Spleen (tissue), 11 donors: ENCODE measurements around the gene CCDC73. TPM values are rescaled to one million over a fixed set of nuclear protein-coding genes. Genes with fewer than 3 reads are reported as not detected.

Experiments
- DNase-seq: peaks from one replicate; pipeline ENCODE4 v3.0.0-alpha.2; 2020
- H3K27ac ChIP-seq, 8 donors: fragments of 200-600 bp; sonication (generic) in 7 of 8; 1 replicate in 4 of 8; 2 replicates in 4 of 8; pipeline versions ENCODE4 v1.5.0 to v1.8.0; 2016 to 2021; ENCODE audit warnings: inconsistent platforms in 4 of 8, mild to moderate bottlenecking in 4 of 8, moderate library complexity in 1 of 8
- H3K27me3 ChIP-seq, 7 donors: fragments of 200-600 bp; sonication (generic) in 6 of 7; replicated peaks in 1 of 7; 1 replicate in 4 of 7; 2 replicates in 3 of 7; pipeline versions ENCODE4 v1.5.0 to v1.8.0; 2016 to 2021; ENCODE audit warnings: inconsistent platforms in 3 of 7, mild to moderate bottlenecking in 1 of 7
- H3K36me3 ChIP-seq, 6 donors: fragments of 200-600 bp; sonication (generic) in 5 of 6; 1 replicate in 4 of 6; 2 replicates in 2 of 6; pipeline versions ENCODE4 v1.5.0 to v1.8.0; 2016 to 2021; ENCODE audit warnings: inconsistent platforms in 2 of 6
- H3K4me1 ChIP-seq, 6 donors: fragments of 200-600 bp; sonication (generic) in 5 of 6; 1 replicate in 3 of 6; 2 replicates in 3 of 6; pipeline versions ENCODE4 v1.5.0 to v1.8.0; 2016 to 2021; ENCODE audit warnings: inconsistent platforms in 3 of 6
- H3K4me3 ChIP-seq, 8 donors: fragments of 200-600 bp; sonication (generic) in 7 of 8; 1 replicate in 4 of 8; 2 replicates in 4 of 8; pipeline versions ENCODE4 v1.5.0 to v1.8.0; 2016 to 2021; ENCODE audit warnings: inconsistent platforms in 4 of 8, mild to moderate bottlenecking in 4 of 8, moderate library complexity in 2 of 8
- H3K9me3 ChIP-seq, 8 donors: fragments of 200-600 bp; sonication (generic) in 7 of 8; 1 replicate in 4 of 8; 2 replicates in 4 of 8; pipeline versions ENCODE4 v1.5.0 to v1.8.0; 2016 to 2021; ENCODE audit warnings: inconsistent platforms in 4 of 8
- CTCF ChIP-seq, 11 experiments: fragments of 200-600 bp in 7 of 11; fragments of 450-650 bp in 4 of 11; sonication (generic) in 4 of 11; IDR thresholded peaks in 8 of 11; conservative IDR thresholded peaks in 3 of 11; 1 replicate in 7 of 11; 2 replicates in 4 of 11; pipeline versions ENCODE4 v1.4.0 to v1.8.0; 2016 to 2021; ENCODE audit warnings: antibody characterized with exemption in 11 of 11, inconsistent platforms in 4 of 11, mild to moderate bottlenecking in 1 of 11
- POLR2A ChIP-seq, 3 donors: fragments of 450-650 bp; IDR thresholded peaks; one replicate each; pipeline ENCODE4 v1.5.1; 2017; ENCODE audit warnings: antibody characterized with exemption in 3 of 3, mild to moderate bottlenecking in 1 of 3
- POLR2AphosphoS5 ChIP-seq, 3 donors: sonication (generic); formaldehyde crosslinking; IDR thresholded peaks; one replicate each; pipeline ENCODE4 v1.5.1; 2017; ENCODE audit warnings: antibody characterized with exemption in 3 of 3
- WGBS, 5 donors: extraction: QIAGEN DNeasy Blood & Tissue Kit in 3 of 5; methylation state at CpG; one replicate each; pipeline versions ENCODE4 v1.1.5 to v1.1.7; 2013 to 2018; 5-methylcytosine and 5-hydroxymethylcytosine counted together
- intact Hi-C: fragments of 100-400 bp; cut with DNase I; formaldehyde crosslinking; loops from one replicate; pipeline ENCODE4 v1.15.0; 2023; ENCODE audit warnings: low total_unique reads
- polyA plus RNA-seq, 3 donors: library from polyadenylated mRNA; stranded (reverse); fragments of 200-250 nt; gene quantifications; one replicate each; pipeline ENCODE4 v1.2.1, GENCODE V29; 2013
- total RNA-seq, 7 donors: library from RNA; depleted of rRNA in 3 of 7; stranded (reverse); fragments of >200 nt in 3 of 7; fragmentation: NEBNext Ultra II Directional in 4 of 7; extraction: Animal tissue kit (Norgen Biotek cat#: 25700) in 4 of 7; gene quantifications; one replicate each; pipeline versions ENCODE4 v1.1.0 to v1.2.1, GENCODE V29; 2016 to 2021
- donor health status: healthy with polysubstance abuse.
- donor health status: DM: no; HTN: no; CAD: no; lungs with moderate emphysema.
- donor health status: DM: no; HTN: no; CAD: no.
- donor health status: Bipolar disorder and iron deficiency.
- donor health status: healthy.
- donor health status: DM: no; HTN: no; CAD: no.
- donor health status: DM: yes; HTN: yes; CAD: no.

CCDC73 gene
- total and polyA plus RNA-seq, 10 donors, result 0.16 to 2.1 (median 0.51) TPM; not detected in 1

DNA sequence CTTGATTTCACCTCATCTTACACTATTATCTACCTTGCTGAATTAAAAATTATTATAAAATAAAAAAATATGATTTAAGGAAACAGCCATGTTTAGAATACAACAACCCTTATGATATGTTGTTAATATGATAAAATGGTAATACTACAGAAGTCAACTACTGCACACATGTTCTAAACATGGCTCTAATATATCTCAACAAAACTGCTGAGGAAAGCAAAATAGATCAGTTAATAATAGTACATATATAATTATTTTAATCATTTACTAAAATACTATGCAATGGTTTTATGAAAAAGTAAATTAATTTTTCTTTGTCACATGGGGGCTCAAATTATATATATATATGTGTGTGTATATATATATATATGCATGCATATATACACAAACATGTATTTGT lies 153.1 kb downstream of the CCDC73 start:
- no peaks in the 10 kb centered on the region for H3K4me1 ChIP-seq
- TF ChIP-seq CTCF (IDR thresholded peaks at IDR 0.05 in 8 of 11, conservative IDR thresholded peaks at IDR 0.05 in 3 of 11), result no peak
- no peak for TF ChIP-seq POLR2A (IDR thresholded peaks at IDR 0.05)
- no peak for TF ChIP-seq POLR2AphosphoS5 (IDR thresholded peaks at IDR 0.05)
- no peak for DNase-seq
- H3K27me3 ChIP-seq, result no peaks in the 10 kb centered on the region
- H3K36me3 ChIP-seq, result no peaks in the 10 kb centered on the region
- no peaks in the 10 kb centered on the region for H3K9me3 ChIP-seq
- intact Hi-C loops, result no loop called here
- no peak overlapping the region for H3K4me3 ChIP-seq
- no peak overlapping the region for H3K27ac ChIP-seq

DNA sequence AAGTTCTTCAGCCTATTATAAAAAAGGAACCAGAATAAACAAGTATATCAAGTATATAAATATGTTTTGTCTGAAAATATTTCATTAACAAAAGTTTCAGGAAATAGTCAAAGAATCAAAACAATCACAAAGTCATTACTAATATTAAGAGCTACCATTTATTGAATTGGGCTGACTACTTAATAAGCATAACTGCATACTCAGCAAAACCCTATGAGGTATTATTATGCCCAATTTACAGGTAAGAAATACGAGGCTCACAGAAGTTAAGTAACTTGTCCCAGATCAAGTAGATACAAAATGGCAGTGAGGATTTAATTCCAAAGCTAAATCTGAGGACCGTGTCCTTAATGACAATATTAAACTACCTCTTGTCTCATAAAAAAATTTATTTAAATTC lies 158.6 kb downstream of the CCDC73 start:
- H3K27me3 ChIP-seq, result no peaks in the 10 kb centered on the region
- no peak for DNase-seq
- H3K4me1 ChIP-seq, result no peaks in the 10 kb centered on the region
- no peak for TF ChIP-seq CTCF (IDR thresholded peaks at IDR 0.05 in 8 of 11, conservative IDR thresholded peaks at IDR 0.05 in 3 of 11)
- TF ChIP-seq POLR2AphosphoS5 (IDR thresholded peaks at IDR 0.05), result no peak
- no peak for TF ChIP-seq POLR2A (IDR thresholded peaks at IDR 0.05)
- H3K36me3 ChIP-seq, result no peaks in the 10 kb centered on the region
- 81 to 92% (median 85%) methylated on average over 2 of the region's 2 CpGs for WGBS, 5 donors
- H3K9me3 ChIP-seq, result no peaks in the 10 kb centered on the region
- H3K27ac ChIP-seq, result no peak overlapping the region
- intact Hi-C loops, result no loop called here
- no peak overlapping the region for H3K4me3 ChIP-seq

- no peaks in the 10 kb centered on the region for H3K4me1 ChIP-seq
- H3K36me3 ChIP-seq, result no peaks in the 10 kb centered on the region
- H3K4me3 ChIP-seq, result no peak overlapping the region
- DNase-seq, result no peak
- H3K9me3 ChIP-seq, result peaks cover 0 to 5% (median 0%) of the 10 kb centered on the region in 8 donors
- H3K27me3 ChIP-seq, result no peaks in the 10 kb centered on the region
- intact Hi-C loops, result no loop called here
- TF ChIP-seq POLR2AphosphoS5 (IDR thresholded peaks at IDR 0.05) (no peak), POLR2A (IDR thresholded peaks at IDR 0.05) (no peak), CTCF (IDR thresholded peaks at IDR 0.05 in 8 of 11, conservative IDR thresholded peaks at IDR 0.05 in 3 of 11) (no peak)
- H3K27ac ChIP-seq, result no peak overlapping the region
Measured at GRCh38 chr11:32630844-32631243, 163.6 kb downstream of the CCDC73 start.

GRCh38 chr11:32616903-32617302 lies 177.6 kb downstream of the CCDC73 start:
- Histone ChIP-seq H3K36me3 (no peaks in the 10 kb centered on the region), H3K4me3 (no peak overlapping the region), H3K27ac (no peak overlapping the region), H3K4me1 (no peaks in the 10 kb centered on the region), H3K27me3 (peaks cover 0 to 4% (median 0%) of the 10 kb centered on the region in 7 donors), H3K9me3 (peaks cover 0 to 6% (median 0%) of the 10 kb centered on the region in 8 donors)
- WGBS, 5 donors, result 78 to 90% (median 81%) methylated on average over 4 of the region's 4 CpGs
- intact Hi-C loops, result no loop called here
- no peak for DNase-seq
- TF ChIP-seq POLR2A (IDR thresholded peaks at IDR 0.05) (no peak), POLR2AphosphoS5 (IDR thresholded peaks at IDR 0.05) (no peak), CTCF (IDR thresholded peaks at IDR 0.05 in 8 of 11, conservative IDR thresholded peaks at IDR 0.05 in 3 of 11) (no peak)
